MV-4-11 (cell line): ENCODE results near the gene RSPH10B2.
"Not testable (repeated sequence)": the region's sequence is repeated elsewhere in the genome, so short reads cannot be mapped to it uniquely, and the experiment has no call there.

Experiments used
- DNase-seq: peaks from one replicate; lab custom pipeline; 2025; lab: John Stamatoyannopoulos, UW

The RSPH10B2 gene

GRCh38 chr7:6843092-6843491 lies 89.2 kb downstream of the RSPH10B2 start:
- not testable (repeated sequence) for DNase-seq

- DNase-seq: not testable (repeated sequence)
Measured at GRCh38 chr7:6843654-6844053, 89.8 kb downstream of the RSPH10B2 start.

- DNase-seq: not testable (repeated sequence)
Measured at GRCh38 chr7:6845971-6846449, 92.1 kb downstream of the RSPH10B2 start.

- DNase-seq: not testable (repeated sequence)
Measured at GRCh38 chr7:6847751-6848150, 93.8 kb downstream of the RSPH10B2 start.
